ENCODE measurements around the gene CXCL10. TPM values are rescaled to one million over a fixed set of nuclear protein-coding genes. Genes with fewer than 3 reads are reported as not detected.
"Not testable (repeated sequence)": the region's sequence is repeated elsewhere in the genome, so short reads cannot be mapped to it uniquely, and the experiment has no call there.

CXCL10 gene
- total RNA-seq, 4 donors from 2014 or later: not detected

- Histone ChIP-seq H3K27me3 (no peaks in the 10 kb centered on the region), H3K9me3 (no peaks in the 10 kb centered on the region), H3K36me3 (no peaks in the 10 kb centered on the region), H3K27ac (no peak overlapping the region), H3K4me3 (no peak overlapping the region), H3K4me1 (no peaks in the 10 kb centered on the region)
- TF ChIP-seq CTCF (IDR thresholded peaks at IDR 0.05): no peak
- no peak for TF ChIP-seq POLR2A (IDR thresholded peaks at IDR 0.05)
- TF ChIP-seq POLR2AphosphoS5 (IDR thresholded peaks at IDR 0.05): no peak
- no peak for TF ChIP-seq EP300 (IDR thresholded peaks at IDR 0.05)
- DNase-seq (ENCODE audit: low spot score in 2 of 2): no peak
- WGBS: 90% methylated on average over 1 of the region's 1 CpG
Observed at GRCh38 chr4:76000279-76000678, 23.0 kb downstream of the CXCL10 start.

GRCh38 chr4:75998525-75999147, 24.7 kb downstream of the CXCL10 start:
- not testable (repeated sequence) for H3K9me3 ChIP-seq; H3K27ac ChIP-seq; H3K27me3 ChIP-seq; H3K4me1 ChIP-seq; H3K4me3 ChIP-seq; H3K36me3 ChIP-seq; DNase-seq (ENCODE audit: low spot score in 2 of 2)
- WGBS: 67% methylated on average over 2 of the region's 2 CpGs

GRCh38 chr4:75997946-75998345, 25.4 kb downstream of the CXCL10 start:
- no peak for TF ChIP-seq CTCF (IDR thresholded peaks at IDR 0.05)
- TF ChIP-seq POLR2A (IDR thresholded peaks at IDR 0.05): no peak
- TF ChIP-seq EP300 (IDR thresholded peaks at IDR 0.05): no peak
- no peak for TF ChIP-seq POLR2AphosphoS5 (IDR thresholded peaks at IDR 0.05)

GRCh38 chr4:75997081-75997480, 26.2 kb downstream of the CXCL10 start:
- 67% methylated on average over 1 of the region's 1 CpG for WGBS
- Histone ChIP-seq H3K4me1 (no peaks in the 10 kb centered on the region), H3K36me3 (no peaks in the 10 kb centered on the region), H3K9me3 (no peaks in the 10 kb centered on the region), H3K4me3 (no peak overlapping the region), H3K27ac (no peak overlapping the region), H3K27me3 (no peaks in the 10 kb centered on the region)
- TF ChIP-seq POLR2A (IDR thresholded peaks at IDR 0.05) (no peak), POLR2AphosphoS5 (IDR thresholded peaks at IDR 0.05) (no peak), CTCF (IDR thresholded peaks at IDR 0.05) (no peak), EP300 (IDR thresholded peaks at IDR 0.05) (no peak)
- no peak for DNase-seq (ENCODE audit: low spot score in 2 of 2)

More at GRCh38 chr4:75997946-75998345, 25.4 kb downstream of the CXCL10 start:
- Histone ChIP-seq H3K36me3 (no peaks in the 10 kb centered on the region), H3K27me3 (no peaks in the 10 kb centered on the region), H3K4me3 (no peak overlapping the region), H3K4me1 (no peaks in the 10 kb centered on the region), H3K27ac (no peak overlapping the region), H3K9me3 (no peaks in the 10 kb centered on the region)
- no peak for DNase-seq (ENCODE audit: low spot score in 2 of 2)
- 77% methylated on average over 2 of the region's 2 CpGs for WGBS

GRCh38 chr4:75995727-75996126, 27.6 kb downstream of the CXCL10 start:
- peaks cover 4% of the 10 kb centered on the region for H3K4me1 ChIP-seq
- DNase-seq (ENCODE audit: low spot score in 2 of 2): no peak
- TF ChIP-seq CTCF (IDR thresholded peaks at IDR 0.05) (peak; percentile 36 to 48), EP300 (IDR thresholded peaks at IDR 0.05) (no peak)
- no peak overlapping the region for H3K27ac ChIP-seq
- no peaks in the 10 kb centered on the region for H3K36me3 ChIP-seq
- no peak overlapping the region for H3K4me3 ChIP-seq
- WGBS: 6% methylated on average over 5 of the region's 5 CpGs
- no peaks in the 10 kb centered on the region for H3K27me3 ChIP-seq
- H3K9me3 ChIP-seq: no peaks in the 10 kb centered on the region

- Histone ChIP-seq H3K36me3 (no peaks in the 10 kb centered on the region), H3K27ac (no peak overlapping the region), H3K27me3 (no peaks in the 10 kb centered on the region), H3K9me3 (no peaks in the 10 kb centered on the region), H3K4me3 (no peak overlapping the region), H3K4me1 (peaks cover 26% of the 10 kb centered on the region)
- DNase-seq (ENCODE audit: low spot score in 2 of 2): no peak
- 80% methylated on average over 1 of the region's 1 CpG for WGBS
- TF ChIP-seq POLR2AphosphoS5 (IDR thresholded peaks at IDR 0.05) (no peak), POLR2A (IDR thresholded peaks at IDR 0.05) (no peak), CTCF (IDR thresholded peaks at IDR 0.05) (no peak), EP300 (IDR thresholded peaks at IDR 0.05) (no peak)
Observed at GRCh38 chr4:75992462-75992861, 30.8 kb downstream of the CXCL10 start.

Data from suprapubic skin (tissue), 4 donors.